Measurements from ENCODE around the gene HOATZ. TPM values are rescaled to one million over a fixed set of nuclear protein-coding genes. Genes with fewer than 3 reads are reported as not detected.

Gene HOATZ
- total and polyA plus RNA-seq, 2 of the 13 experiments (the other 11 are each of a cell fraction or from before 2014, with no cell fraction given), result not detected

DNA sequence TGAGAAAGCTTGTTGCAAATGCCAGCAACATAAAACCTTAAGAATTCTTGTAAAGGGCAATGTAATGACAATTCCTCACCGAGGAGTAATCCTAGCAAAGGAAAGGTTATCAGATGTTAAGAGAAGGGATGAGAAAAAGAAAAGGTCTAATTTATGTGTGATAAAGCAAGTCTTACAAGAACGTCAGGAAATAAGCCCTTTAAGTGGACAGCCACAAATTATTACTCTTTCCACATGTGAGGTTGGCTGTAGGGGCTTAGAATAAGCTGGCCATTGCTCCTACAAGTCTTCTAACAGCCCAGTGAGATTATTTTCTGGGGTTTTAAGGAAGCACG, 35.3 kb downstream of the HOATZ start:
- Histone ChIP-seq H3K9ac (ENCODE audit: insufficient read depth, low read depth, low read length) (no peak overlapping the region), H2AFZ (ENCODE audit: low read length) (no peak overlapping the region), H3K36me3 (replicated peaks in 1 of 2; ENCODE audit: control insufficient read depth in 1 of 2, insufficient read depth in 2 of 2, low read length in 2 of 2) (no peaks in the 10 kb centered on the region), H3K79me2 (ENCODE audit: insufficient read depth, low read length) (no peaks in the 10 kb centered on the region), H3K9me3 (ENCODE audit: low read length) (no peaks in the 10 kb centered on the region), H3K27me3 (ENCODE audit: control insufficient read depth in 1 of 2, insufficient read depth in 2 of 2, low read length in 2 of 2) (peaks cover 0 to 27% of the 10 kb centered on the region in 2 experiments; a peak in 2 of 5 replicates), H3K4me2 (ENCODE audit: low read depth, low read length) (no peak overlapping the region), H3K4me3 (replicated peaks in 1 of 3; ENCODE audit: insufficient read depth in 1 of 3, low read depth in 2 of 3, low read length in 3 of 3) (no peak overlapping the region), H4K20me1 (ENCODE audit: insufficient read depth, low read length) (no peaks in the 10 kb centered on the region), H3K4me1 (ENCODE audit: insufficient read depth, low read length) (no peaks in the 10 kb centered on the region), H3K27ac (ENCODE audit: extremely low read length, insufficient read depth, low read length) (no peak overlapping the region)
- FAIRE-seq (no peak), ATAC-seq (no peak), DNase-seq (ENCODE audit: low spot score) (no peak)
- in situ Hi-C loops (cut with HindIII; ENCODE audit: extremely low pct_ligation_motif_present, low pct_unique_long_range_greater_than_20kb) (no loop called here), intact Hi-C loops (cut with micrococcal nuclease; ENCODE audit: unreplicated experiment) (no loop called here)
- POLR2A ChIA-PET, result no interaction called here
- CTCF ChIA-PET (ENCODE audit: low intra/inter-chr PET ratio, low total read pairs), result no interaction called here
- WGBS (ENCODE audit: low lambda C conversion rate), result 24% methylated on average over 3 of the region's 3 CpGs
- no TSS peak for BruUV-seq (replicated peaks)
- TF ChIP-seq CBX5 (CRISPR knock-in tag; IDR thresholded peaks at IDR 0.05; ENCODE audit: borderline replicate concordance) (no peak), ZNF205 (CRISPR knock-in tag; IDR thresholded peaks at IDR 0.05) (no peak), RARG (CRISPR knock-in tag; IDR thresholded peaks at IDR 0.05; ENCODE audit: low read depth) (no peak), NR3C1 (CRISPR knock-in tag; IDR thresholded peaks at IDR 0.05) (no peak), RCOR2 (CRISPR knock-in tag; IDR thresholded peaks at IDR 0.05) (no peak), ZNF468 (CRISPR knock-in tag; IDR thresholded peaks at IDR 0.05) (no peak), NFE2L1 (CRISPR knock-in tag; IDR thresholded peaks at IDR 0.05; ENCODE audit: borderline replicate concordance) (no peak)
- TF ChIP-seq, protein P1, sequence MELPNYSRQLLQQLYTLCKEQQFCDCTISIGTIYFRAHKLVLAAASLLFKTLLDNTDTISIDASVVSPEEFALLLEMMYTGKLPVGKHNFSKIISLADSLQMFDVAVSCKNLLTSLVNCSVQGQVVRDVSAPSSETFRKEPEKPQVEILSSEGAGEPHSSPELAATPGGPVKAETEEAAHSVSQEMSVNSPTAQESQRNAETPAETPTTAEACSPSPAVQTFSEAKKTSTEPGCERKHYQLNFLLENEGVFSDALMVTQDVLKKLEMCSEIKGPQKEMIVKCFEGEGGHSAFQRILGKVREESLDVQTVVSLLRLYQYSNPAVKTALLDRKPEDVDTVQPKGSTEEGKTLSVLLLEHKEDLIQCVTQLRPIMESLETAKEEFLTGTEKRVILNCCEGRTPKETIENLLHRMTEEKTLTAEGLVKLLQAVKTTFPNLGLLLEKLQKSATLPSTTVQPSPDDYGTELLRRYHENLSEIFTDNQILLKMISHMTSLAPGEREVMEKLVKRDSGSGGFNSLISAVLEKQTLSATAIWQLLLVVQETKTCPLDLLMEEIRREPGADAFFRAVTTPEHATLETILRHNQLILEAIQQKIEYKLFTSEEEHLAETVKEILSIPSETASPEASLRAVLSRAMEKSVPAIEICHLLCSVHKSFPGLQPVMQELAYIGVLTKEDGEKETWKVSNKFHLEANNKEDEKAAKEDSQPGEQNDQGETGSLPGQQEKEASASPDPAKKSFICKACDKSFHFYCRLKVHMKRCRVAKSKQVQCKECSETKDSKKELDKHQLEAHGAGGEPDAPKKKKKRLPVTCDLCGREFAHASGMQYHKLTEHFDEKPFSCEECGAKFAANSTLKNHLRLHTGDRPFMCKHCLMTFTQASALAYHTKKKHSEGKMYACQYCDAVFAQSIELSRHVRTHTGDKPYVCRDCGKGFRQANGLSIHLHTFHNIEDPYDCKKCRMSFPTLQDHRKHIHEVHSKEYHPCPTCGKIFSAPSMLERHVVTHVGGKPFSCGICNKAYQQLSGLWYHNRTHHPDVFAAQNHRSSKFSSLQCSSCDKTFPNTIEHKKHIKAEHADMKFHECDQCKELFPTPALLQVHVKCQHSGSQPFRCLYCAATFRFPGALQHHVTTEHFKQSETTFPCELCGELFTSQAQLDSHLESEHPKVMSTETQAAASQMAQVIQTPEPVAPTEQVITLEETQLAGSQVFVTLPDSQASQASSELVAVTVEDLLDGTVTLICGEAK (IDR thresholded peaks at IDR 0.05), result no peak
- TF ChIP-seq, protein P1 (CRISPR knock-in tag; IDR thresholded peaks at IDR 0.05), result no peak
- TF ChIP-seq, protein P2, sequence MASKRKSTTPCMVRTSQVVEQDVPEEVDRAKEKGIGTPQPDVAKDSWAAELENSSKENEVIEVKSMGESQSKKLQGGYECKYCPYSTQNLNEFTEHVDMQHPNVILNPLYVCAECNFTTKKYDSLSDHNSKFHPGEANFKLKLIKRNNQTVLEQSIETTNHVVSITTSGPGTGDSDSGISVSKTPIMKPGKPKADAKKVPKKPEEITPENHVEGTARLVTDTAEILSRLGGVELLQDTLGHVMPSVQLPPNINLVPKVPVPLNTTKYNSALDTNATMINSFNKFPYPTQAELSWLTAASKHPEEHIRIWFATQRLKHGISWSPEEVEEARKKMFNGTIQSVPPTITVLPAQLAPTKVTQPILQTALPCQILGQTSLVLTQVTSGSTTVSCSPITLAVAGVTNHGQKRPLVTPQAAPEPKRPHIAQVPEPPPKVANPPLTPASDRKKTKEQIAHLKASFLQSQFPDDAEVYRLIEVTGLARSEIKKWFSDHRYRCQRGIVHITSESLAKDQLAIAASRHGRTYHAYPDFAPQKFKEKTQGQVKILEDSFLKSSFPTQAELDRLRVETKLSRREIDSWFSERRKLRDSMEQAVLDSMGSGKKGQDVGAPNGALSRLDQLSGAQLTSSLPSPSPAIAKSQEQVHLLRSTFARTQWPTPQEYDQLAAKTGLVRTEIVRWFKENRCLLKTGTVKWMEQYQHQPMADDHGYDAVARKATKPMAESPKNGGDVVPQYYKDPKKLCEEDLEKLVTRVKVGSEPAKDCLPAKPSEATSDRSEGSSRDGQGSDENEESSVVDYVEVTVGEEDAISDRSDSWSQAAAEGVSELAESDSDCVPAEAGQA (IDR thresholded peaks at IDR 0.05; ENCODE audit: low read depth), result no peak
- TF ChIP-seq, protein P2 (CRISPR knock-in tag; IDR thresholded peaks at IDR 0.05; ENCODE audit: borderline replicate concordance), result no peak
